ENCODE results near the gene WAPL.
"Not testable (repeated sequence)": the region's sequence is repeated elsewhere in the genome, so short reads cannot be mapped to it uniquely, and the experiment has no call there.

WAPL gene

GRCh38 chr10:86521678-86522509, at the start of gene WAPL:
TSS of gene WAPL (minus strand) at chr10:86521792. CDS start at chr10:86518069, 3,723 bp downstream.
- Mint-ChIP-seq H3K9me3 (no peaks in the 10 kb centered on the region), H3K27me3 (no peaks in the 10 kb centered on the region), H3K27ac (peak within 1 kb of the TSS; percentile 96), H3K36me3 (ENCODE audit: low read depth) (peaks cover 42% of the 10 kb centered on the region), H3K4me3 (peak within 1 kb of the TSS; percentile 89), H3K4me1 (ENCODE audit: low read depth) (peaks cover 64% of the 10 kb centered on the region)
- peak; percentile 96 for DNase-seq

- H3K4me3 Mint-ChIP-seq: no peak overlapping the region
- no peak overlapping the region for H3K27ac Mint-ChIP-seq
- H3K9me3 Mint-ChIP-seq: peaks cover 5% of the 10 kb centered on the region
- no peaks in the 10 kb centered on the region for H3K4me1 Mint-ChIP-seq (ENCODE audit: low read depth)
- H3K27me3 Mint-ChIP-seq: no peaks in the 10 kb centered on the region
- no peaks in the 10 kb centered on the region for H3K36me3 Mint-ChIP-seq (ENCODE audit: low read depth)
- DNase-seq: no peak
Measured at GRCh38 chr10:86569335-86569734, 47.7 kb upstream of the WAPL start.

- not testable (repeated sequence) for H3K36me3 Mint-ChIP-seq (ENCODE audit: low read depth); H3K27me3 Mint-ChIP-seq; DNase-seq; H3K4me1 Mint-ChIP-seq (ENCODE audit: low read depth); H3K27ac Mint-ChIP-seq; H3K4me3 Mint-ChIP-seq; H3K9me3 Mint-ChIP-seq
Measured at GRCh38 chr10:86566518-86566917, 44.9 kb upstream of the WAPL start.

- not testable (repeated sequence) for H3K36me3 Mint-ChIP-seq (ENCODE audit: low read depth); H3K27ac Mint-ChIP-seq; H3K9me3 Mint-ChIP-seq; H3K27me3 Mint-ChIP-seq; DNase-seq; H3K4me3 Mint-ChIP-seq; H3K4me1 Mint-ChIP-seq (ENCODE audit: low read depth)
Measured at GRCh38 chr10:86563338-86563737, 41.7 kb upstream of the WAPL start.

- not testable (repeated sequence) for DNase-seq; H3K4me3 Mint-ChIP-seq; H3K27ac Mint-ChIP-seq; H3K27me3 Mint-ChIP-seq; H3K9me3 Mint-ChIP-seq; H3K36me3 Mint-ChIP-seq (ENCODE audit: low read depth); H3K4me1 Mint-ChIP-seq (ENCODE audit: low read depth)
Measured at GRCh38 chr10:86558695-86559094, 37.1 kb upstream of the WAPL start.

- no peak for DNase-seq
- H3K9me3 Mint-ChIP-seq: no peaks in the 10 kb centered on the region
- no peak overlapping the region for H3K4me3 Mint-ChIP-seq
- no peaks in the 10 kb centered on the region for H3K27me3 Mint-ChIP-seq
- H3K27ac Mint-ChIP-seq: no peak overlapping the region
- peaks cover 3% of the 10 kb centered on the region for H3K4me1 Mint-ChIP-seq (ENCODE audit: low read depth)
- no peaks in the 10 kb centered on the region for H3K36me3 Mint-ChIP-seq (ENCODE audit: low read depth)
Measured at GRCh38 chr10:86556933-86557649, 35.5 kb upstream of the WAPL start.

GRCh38 chr10:86556532-86556931, 34.9 kb upstream of the WAPL start:
- H3K9me3 Mint-ChIP-seq: no peaks in the 10 kb centered on the region
- H3K4me3 Mint-ChIP-seq: no peak overlapping the region
- DNase-seq: no peak
- peaks cover 3% of the 10 kb centered on the region for H3K4me1 Mint-ChIP-seq (ENCODE audit: low read depth)
- H3K27ac Mint-ChIP-seq: no peak overlapping the region
- H3K36me3 Mint-ChIP-seq (ENCODE audit: low read depth): no peaks in the 10 kb centered on the region
- no peaks in the 10 kb centered on the region for H3K27me3 Mint-ChIP-seq

GRCh38 chr10:86553639-86554038, 32.0 kb upstream of the WAPL start:
- Mint-ChIP-seq H3K27me3 (no peaks in the 10 kb centered on the region), H3K27ac (no peak overlapping the region), H3K9me3 (no peaks in the 10 kb centered on the region), H3K4me3 (no peak overlapping the region), H3K36me3 (ENCODE audit: low read depth) (no peaks in the 10 kb centered on the region), H3K4me1 (ENCODE audit: low read depth) (peaks cover 3% of the 10 kb centered on the region)
- no peak for DNase-seq

- no peaks in the 10 kb centered on the region for H3K9me3 Mint-ChIP-seq
- no peaks in the 10 kb centered on the region for H3K27me3 Mint-ChIP-seq
- no peaks in the 10 kb centered on the region for H3K36me3 Mint-ChIP-seq (ENCODE audit: low read depth)
- no peak overlapping the region for H3K4me3 Mint-ChIP-seq
- peaks cover 3% of the 10 kb centered on the region for H3K4me1 Mint-ChIP-seq (ENCODE audit: low read depth)
- DNase-seq: no peak
- no peak overlapping the region for H3K27ac Mint-ChIP-seq
Measured at GRCh38 chr10:86553213-86553612, 31.6 kb upstream of the WAPL start.

GRCh38 chr10:86547296-86547695, 25.7 kb upstream of the WAPL start:
- no peak overlapping the region for H3K27ac Mint-ChIP-seq
- H3K9me3 Mint-ChIP-seq: no peaks in the 10 kb centered on the region
- no peaks in the 10 kb centered on the region for H3K4me1 Mint-ChIP-seq (ENCODE audit: low read depth)
- no peak overlapping the region for H3K4me3 Mint-ChIP-seq
- no peak for DNase-seq
- no peaks in the 10 kb centered on the region for H3K27me3 Mint-ChIP-seq
- H3K36me3 Mint-ChIP-seq (ENCODE audit: low read depth): no peaks in the 10 kb centered on the region

- Mint-ChIP-seq H3K36me3 (ENCODE audit: low read depth) (no peaks in the 10 kb centered on the region), H3K27me3 (no peaks in the 10 kb centered on the region), H3K4me3 (no peak overlapping the region), H3K9me3 (no peaks in the 10 kb centered on the region), H3K27ac (no peak overlapping the region), H3K4me1 (ENCODE audit: low read depth) (peaks cover under 1% of the 10 kb centered on the region)
- DNase-seq: no peak
Measured at GRCh38 chr10:86545101-86545500, 23.5 kb upstream of the WAPL start.

- DNase-seq: no peak
- Mint-ChIP-seq H3K9me3 (peaks cover 4% of the 10 kb centered on the region), H3K27me3 (no peaks in the 10 kb centered on the region), H3K4me3 (no peak overlapping the region), H3K27ac (no peak overlapping the region), H3K4me1 (ENCODE audit: low read depth) (peaks cover 30% of the 10 kb centered on the region), H3K36me3 (ENCODE audit: low read depth) (no peaks in the 10 kb centered on the region)
Measured at GRCh38 chr10:86540016-86540415, 18.4 kb upstream of the WAPL start.

- peaks cover 30% of the 10 kb centered on the region for H3K4me1 Mint-ChIP-seq (ENCODE audit: low read depth)
- DNase-seq: no peak
- H3K36me3 Mint-ChIP-seq (ENCODE audit: low read depth): no peaks in the 10 kb centered on the region
- peak overlapping the region; percentile 44 for H3K27ac Mint-ChIP-seq
- no peaks in the 10 kb centered on the region for H3K27me3 Mint-ChIP-seq
- peaks cover 4% of the 10 kb centered on the region for H3K9me3 Mint-ChIP-seq
- no peak overlapping the region for H3K4me3 Mint-ChIP-seq
Measured at GRCh38 chr10:86538547-86538946, 17.0 kb upstream of the WAPL start.

- H3K27me3 Mint-ChIP-seq; H3K4me3 Mint-ChIP-seq; DNase-seq; H3K9me3 Mint-ChIP-seq; H3K27ac Mint-ChIP-seq; H3K36me3 Mint-ChIP-seq (ENCODE audit: low read depth): not testable (repeated sequence)
- H3K4me1 Mint-ChIP-seq (ENCODE audit: low read depth): peaks cover 30% of the 10 kb centered on the region
Measured at GRCh38 chr10:86538040-86538439, 16.4 kb upstream of the WAPL start.

GRCh38 chr10:86536294-86536861, 14.8 kb upstream of the WAPL start:
- no peaks in the 10 kb centered on the region for H3K27me3 Mint-ChIP-seq
- H3K4me3 Mint-ChIP-seq: peak overlapping the region; percentile 69
- peak; percentile 73 for DNase-seq
- H3K4me1 Mint-ChIP-seq (ENCODE audit: low read depth): peaks cover 30% of the 10 kb centered on the region
- H3K9me3 Mint-ChIP-seq: peaks cover 4% of the 10 kb centered on the region
- H3K27ac Mint-ChIP-seq: peak overlapping the region; percentile 70
- no peaks in the 10 kb centered on the region for H3K36me3 Mint-ChIP-seq (ENCODE audit: low read depth)
